Measurements from ENCODE around the gene RAG2.
A peak's percentile ranks its signal among the peaks of the same experiment; 100 is the strongest.

The RAG2 gene

GRCh38 chr11:36601155-36601554 is 3.1 kb upstream of the RAG2 start:
- FAIRE-seq = no peak
- DNase-seq (ENCODE audit: insufficient read length, low spot score) = no peak

GRCh38 chr11:36600180-36600579 is 2.1 kb upstream of the RAG2 start:
- FAIRE-seq (no peak), DNase-seq (ENCODE audit: insufficient read length, low spot score) (no peak)

DNA sequence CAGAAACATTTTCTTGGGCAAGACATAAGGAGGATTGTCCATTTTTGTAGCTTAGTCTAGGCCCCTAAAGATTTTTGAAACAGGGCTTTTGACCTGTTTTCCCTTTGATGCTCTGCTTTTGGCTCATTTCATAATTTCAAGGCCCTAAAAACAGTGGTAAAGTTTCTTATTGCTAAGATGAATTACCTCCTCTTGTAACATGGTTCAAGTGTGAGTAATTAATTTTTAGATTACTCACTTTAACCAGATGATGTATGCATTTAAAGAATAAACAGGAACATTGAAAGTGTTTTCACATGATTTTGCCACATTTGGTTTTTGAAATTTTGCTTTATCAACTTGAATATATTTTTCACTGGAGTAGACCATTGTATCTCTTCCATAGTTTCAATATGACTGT is 1.2 kb downstream of the RAG2 start:
- no peak for FAIRE-seq
- no peak for DNase-seq (ENCODE audit: insufficient read length, low spot score)

GRCh38 chr11:36594316-36594989 is 3.6 kb downstream of the RAG2 start, which contains the start of gene IFTAP:
Gene IFTAP, plus strand, starts transcription at chr11:36594502. Its CDS starts 15,602 bp downstream, at chr11:36610104.
- DNase-seq (ENCODE audit: insufficient read length, low spot score) (peak; percentile 85), FAIRE-seq (peak; percentile 94)

DNA sequence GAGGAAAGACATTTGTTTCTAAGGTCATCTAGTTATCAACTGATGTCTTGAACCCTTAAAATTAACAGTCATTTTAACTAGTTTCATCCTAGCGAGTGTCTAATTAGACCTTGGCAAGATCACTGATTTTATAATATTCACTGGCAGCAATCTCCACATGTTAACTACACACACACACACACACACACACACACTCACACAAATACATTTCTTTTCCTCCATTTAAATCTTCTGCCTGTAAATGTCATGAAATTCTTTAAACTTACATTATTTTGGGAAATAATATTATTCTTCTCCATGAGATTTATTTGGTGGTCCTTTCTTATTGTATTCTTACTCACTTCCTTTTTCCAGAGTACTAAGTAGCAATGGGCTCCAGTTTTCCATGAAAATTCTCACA is 6.6 kb downstream of the RAG2 start:
- FAIRE-seq (no peak), DNase-seq (ENCODE audit: insufficient read length, low spot score) (no peak)

DNA sequence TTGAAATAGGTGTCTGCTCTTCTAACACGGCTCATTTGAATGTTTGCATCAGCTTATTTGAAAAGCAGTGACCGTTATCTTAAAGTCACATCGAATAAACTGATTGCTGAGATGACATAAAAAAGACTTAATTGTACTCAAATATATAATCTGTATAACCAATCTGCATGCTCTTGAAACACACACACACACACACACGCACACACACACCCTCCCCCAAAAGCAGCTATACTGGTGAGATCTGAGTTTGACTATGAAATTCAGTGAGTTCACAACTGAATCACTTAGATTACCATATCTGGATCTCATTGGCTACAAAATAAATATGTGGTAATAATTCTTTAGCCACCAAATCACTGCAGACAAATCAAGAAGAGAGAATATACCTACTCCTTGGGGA is 7.5 kb downstream of the RAG2 start:
- no peak for DNase-seq (ENCODE audit: insufficient read length, low spot score)
- FAIRE-seq = no peak

GRCh38 chr11:36588099-36588498 is 9.9 kb downstream of the RAG2 start:
- no peak for DNase-seq (ENCODE audit: insufficient read length, low spot score)
- no peak for FAIRE-seq

- FAIRE-seq (no peak), DNase-seq (ENCODE audit: insufficient read length, low spot score) (no peak)
These were observed 11.5 kb downstream of the RAG2 start for GRCh38 chr11:36586543-36586942.

GRCh38 chr11:36583667-36584066 is 14.4 kb downstream of the RAG2 start:
- DNase-seq (ENCODE audit: insufficient read length, low spot score) (no peak), FAIRE-seq (no peak)

GRCh38 chr11:36581536-36581935 is 16.5 kb downstream of the RAG2 start:
- no peak for DNase-seq (ENCODE audit: insufficient read length, low spot score)
- no peak for FAIRE-seq

DNA sequence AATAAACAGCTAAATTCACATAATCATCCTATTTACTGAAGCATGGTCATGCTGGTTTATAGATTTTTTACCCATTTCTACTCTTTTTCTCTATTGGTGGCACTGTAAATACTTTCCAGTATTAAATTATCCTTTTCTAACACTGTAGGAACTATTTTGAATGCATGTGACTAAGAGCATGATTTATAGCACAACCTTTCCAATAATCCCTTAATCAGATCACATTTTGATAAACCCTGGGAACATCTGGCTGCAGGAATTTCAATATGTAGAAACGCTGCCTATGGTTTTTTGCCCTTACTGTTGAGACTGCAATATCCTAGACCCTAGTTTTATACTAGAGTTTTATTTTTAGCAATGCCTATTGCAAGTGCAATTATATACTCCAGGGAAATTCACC is 19.6 kb downstream of the RAG2 start:
- no peak for DNase-seq (ENCODE audit: insufficient read length, low spot score)
- no peak for FAIRE-seq

- DNase-seq (ENCODE audit: insufficient read length, low spot score) (no peak), FAIRE-seq (no peak)
These were observed 20.2 kb downstream of the RAG2 start for GRCh38 chr11:36577859-36578258.

DNA sequence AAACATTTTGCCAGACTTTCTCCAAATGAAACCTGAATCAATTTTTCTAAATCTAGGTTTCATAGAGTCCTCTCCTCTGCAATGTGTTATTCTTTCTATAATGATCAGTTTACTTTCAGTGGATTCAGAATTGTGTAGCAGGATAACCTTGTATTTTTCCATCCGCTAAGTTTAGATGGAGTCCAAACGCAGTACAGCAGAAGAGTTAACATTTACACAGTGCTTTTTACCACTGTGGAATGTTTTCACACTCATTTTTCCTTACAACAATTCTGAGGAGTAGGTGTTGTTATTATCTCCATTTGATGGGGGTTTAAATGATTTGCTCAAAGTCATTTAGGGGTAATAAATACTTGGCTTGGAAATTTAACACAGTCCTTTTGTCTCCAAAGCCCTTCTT is 20.7 kb downstream of the RAG2 start:
- DNase-seq (ENCODE audit: insufficient read length, low spot score) (no peak), FAIRE-seq (no peak)

GRCh38 chr11:36574486-36574885 is 23.6 kb downstream of the RAG2 start:
- DNase-seq (ENCODE audit: insufficient read length, low spot score) (no peak), FAIRE-seq (no peak)

DNA sequence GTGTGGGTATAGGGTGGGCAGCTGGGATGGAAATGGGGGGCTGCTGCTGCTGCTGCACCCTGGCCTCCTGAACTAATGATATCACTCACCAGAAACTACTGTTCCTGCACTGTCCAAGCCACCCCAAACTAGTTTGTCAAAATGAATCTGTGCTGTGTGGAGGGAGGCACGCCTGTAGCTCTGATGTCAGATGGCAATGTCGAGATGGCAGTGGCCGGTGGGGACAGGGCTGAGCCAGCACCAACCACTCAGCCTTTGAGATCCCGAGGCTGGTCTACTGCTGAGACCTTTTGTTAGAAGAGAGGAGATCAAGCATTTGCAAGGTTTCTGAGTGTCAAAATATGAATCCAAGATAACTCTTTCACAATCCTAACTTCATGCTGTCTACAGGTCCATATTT is 28.9 kb downstream of the RAG2 start:
- no peak for FAIRE-seq
- DNase-seq (ENCODE audit: insufficient read length, low spot score) = no peak

GRCh38 chr11:36567694-36568093 is 30.3 kb downstream of the RAG2 start, which contains the start of gene RAG1:
Gene RAG1, plus strand, starts transcription at chr11:36568007. Its CDS starts 5,298 bp downstream, at chr11:36573305.
- FAIRE-seq = no peak
- no peak for DNase-seq (ENCODE audit: insufficient read length, low spot score)

DNA sequence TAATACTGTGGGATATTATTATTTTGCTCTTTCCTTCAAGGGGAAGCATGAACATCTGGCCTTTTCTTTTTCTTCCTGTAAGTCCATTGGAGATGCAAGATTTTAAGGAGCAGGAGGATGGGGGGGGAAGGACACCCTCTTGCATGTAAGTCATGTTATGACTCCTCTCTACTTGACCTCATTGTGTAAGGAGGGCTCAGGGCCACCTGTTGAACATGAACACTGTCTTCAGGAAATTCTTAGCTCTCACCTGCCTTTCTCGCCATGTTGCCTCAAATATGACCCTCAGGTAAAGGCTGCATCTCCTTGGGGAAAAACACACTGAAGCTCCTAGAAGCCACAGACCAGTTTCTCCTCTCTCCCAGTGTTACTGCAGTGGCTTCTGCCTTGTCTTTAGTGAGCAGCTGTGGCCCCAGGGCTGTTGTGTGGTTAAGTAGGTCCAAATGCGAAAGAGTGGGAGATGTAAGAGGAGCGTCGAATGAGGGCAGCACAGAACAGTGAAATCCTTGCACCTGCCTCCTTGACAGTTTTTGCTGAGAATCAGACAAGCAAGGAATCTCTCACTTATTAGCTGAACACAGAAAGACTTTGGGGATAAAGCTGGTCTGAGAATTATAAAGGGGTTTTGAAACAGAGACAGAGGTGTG is 31.5 kb downstream of the RAG2 start:
- no peak for FAIRE-seq
- DNase-seq (ENCODE audit: insufficient read length, low spot score) = no peak

- DNase-seq (ENCODE audit: insufficient read length, low spot score) (no peak), FAIRE-seq (no peak)
These were observed 32.9 kb downstream of the RAG2 start for GRCh38 chr11:36565031-36565610.

DNA sequence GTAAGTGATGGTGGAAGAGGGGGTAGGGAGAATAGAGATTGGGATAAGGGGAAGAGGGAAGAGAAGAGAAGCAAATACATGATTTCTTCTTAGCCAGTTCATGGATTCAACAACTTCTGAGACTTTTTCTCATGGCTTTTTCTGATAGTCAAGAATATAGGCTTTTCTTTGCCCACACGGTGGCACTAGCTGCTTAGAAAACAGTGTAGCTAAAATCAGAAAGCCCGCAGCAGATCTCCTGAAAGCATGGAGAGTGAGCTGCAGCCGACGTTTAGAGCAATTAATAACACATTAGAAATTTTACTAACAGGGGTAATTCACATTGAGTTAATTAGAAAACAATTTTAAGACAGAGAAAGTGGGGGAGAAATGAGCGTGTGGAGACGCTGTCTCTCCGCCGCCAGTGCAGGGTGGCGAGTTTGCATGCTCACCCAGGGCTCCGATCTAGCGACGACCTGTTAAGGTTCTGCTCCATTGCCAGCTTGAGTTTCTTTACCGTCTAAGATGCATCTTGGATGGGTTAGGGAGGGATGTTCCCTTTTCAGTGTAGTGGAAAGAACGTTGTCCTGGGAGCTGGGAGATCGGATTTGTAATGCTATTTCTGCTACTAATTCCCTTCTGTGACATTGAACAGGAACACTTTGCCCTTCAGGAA is 33.5 kb downstream of the RAG2 start:
- DNase-seq (ENCODE audit: insufficient read length, low spot score) (peak; percentile 60), FAIRE-seq (no peak)

GRCh38 chr11:36558571-36559413 is 39.2 kb downstream of the RAG2 start:
- FAIRE-seq = no peak
- DNase-seq (ENCODE audit: insufficient read length, low spot score) = no peak

DNA sequence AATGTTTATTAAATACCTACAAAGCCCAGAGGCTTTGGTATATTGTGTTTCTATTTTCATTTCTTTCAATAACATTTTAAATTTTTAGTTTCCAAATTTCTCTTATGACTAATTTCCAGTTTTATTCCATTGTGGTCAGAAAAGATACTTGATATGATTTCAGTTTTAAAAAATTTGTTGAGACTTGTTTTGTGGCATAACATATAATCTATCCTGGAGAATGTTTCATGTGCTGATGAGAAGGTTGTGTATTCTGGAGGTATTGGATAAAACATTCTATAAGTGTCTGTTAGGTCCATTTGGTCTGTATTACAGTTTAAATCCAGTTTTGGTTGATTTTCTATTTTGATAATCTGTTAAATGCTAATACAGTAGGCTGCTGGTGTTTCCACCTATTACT is 40.0 kb downstream of the RAG2 start:
- FAIRE-seq (no peak), DNase-seq (ENCODE audit: insufficient read length, low spot score) (no peak)
